Measurements from ENCODE around the gene TEX29.

Gene TEX29

DNA sequence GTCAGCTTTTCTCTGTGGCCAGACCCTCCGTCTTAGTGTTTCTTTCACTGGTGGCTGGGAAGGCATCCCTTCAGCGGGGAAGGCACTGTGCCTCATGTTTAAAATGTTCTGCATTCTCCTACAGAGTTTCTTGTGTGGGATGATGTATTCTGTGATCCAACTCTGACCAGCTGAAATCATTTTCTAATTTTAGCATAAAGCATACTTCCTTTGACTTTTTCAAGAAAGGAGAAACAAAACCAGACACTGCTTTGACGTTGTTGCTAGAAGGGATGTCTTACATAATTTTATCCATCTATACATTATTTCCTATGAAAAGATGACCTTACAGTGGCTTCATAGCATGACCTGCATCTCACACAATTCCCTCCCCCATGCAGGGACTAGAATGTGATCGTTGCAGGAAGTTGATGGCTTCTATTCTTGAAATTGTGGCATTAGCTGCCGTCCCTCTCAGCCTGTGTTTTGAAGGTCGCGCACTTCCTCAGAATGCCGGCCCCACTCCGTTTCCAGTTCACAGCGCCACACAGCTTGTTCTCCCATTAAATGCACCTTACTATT is 38.6 kb upstream of the TEX29 start:
- Histone ChIP-seq H3F3A (ENCODE audit: low read depth) (no peaks in the 10 kb centered on the region), H3K9ac (ENCODE audit: low read depth, low read length, poor library complexity, severe bottlenecking) (no peak overlapping the region), H3K9me2 (replicated peaks; ENCODE audit: low read depth, low read length) (no peaks in the 10 kb centered on the region), H3K4me1 (ENCODE audit: insufficient read depth, low read length, poor library complexity, severe bottlenecking) (no peaks in the 10 kb centered on the region), H4K20me1 (ENCODE audit: insufficient read depth, low read length, poor library complexity, severe bottlenecking) (no peaks in the 10 kb centered on the region), H3K79me2 (ENCODE audit: insufficient read depth, low read length) (0 out of 2 replicates have a peak, but pooled peaks cover 3% of the 10 kb centered on the region), H3K4me2 (ENCODE audit: low read depth, low read length, poor library complexity, severe bottlenecking) (no peak overlapping the region), H3K27me3 (ENCODE audit: insufficient read depth, low read length, poor library complexity, severe bottlenecking) (no peaks in the 10 kb centered on the region), H3K4me3 (ENCODE audit: low read length, poor library complexity, severe bottlenecking) (no peak overlapping the region), H2AFZ (ENCODE audit: low read length) (no peak overlapping the region), H3K36me3 (ENCODE audit: insufficient read depth, low read length) (peaks cover 100% of the 10 kb centered on the region), H3K9me3 (ENCODE audit: insufficient read depth, low read depth, low read length) (no peaks in the 10 kb centered on the region)
- TF ChIP-seq CTCF (conservative IDR thresholded peaks at IDR 0.05; ENCODE audit: low read length) (no peak), EZH2phosphoT487 (IDR thresholded peaks at IDR 0.05; ENCODE audit: borderline replicate concordance) (no peak)

DNA sequence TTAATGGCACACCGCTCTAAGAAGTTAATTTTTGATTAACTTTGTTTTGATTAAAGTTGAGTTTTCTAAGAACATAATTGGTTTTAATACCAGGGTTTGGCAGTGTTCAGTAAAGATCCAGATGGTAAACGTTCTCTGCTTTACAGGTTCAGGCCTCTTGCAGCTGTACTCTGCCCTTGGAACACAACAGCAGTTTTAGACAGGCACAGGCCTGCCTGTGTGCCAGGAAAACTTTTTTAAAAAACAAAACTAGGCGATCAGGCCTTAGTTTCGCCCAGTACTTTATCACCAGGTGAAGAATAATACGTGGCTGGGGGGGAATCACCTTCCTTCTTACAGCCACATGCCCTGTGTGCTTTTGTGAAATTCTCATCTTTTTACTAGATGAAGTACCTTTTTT is 38.0 kb upstream of the TEX29 start:
- TF ChIP-seq EZH2phosphoT487 (IDR thresholded peaks at IDR 0.05; ENCODE audit: borderline replicate concordance) (no peak), CTCF (conservative IDR thresholded peaks at IDR 0.05; ENCODE audit: low read length) (no peak)
- no peak overlapping the region for H3K4me3 ChIP-seq (ENCODE audit: low read length, poor library complexity, severe bottlenecking)
- no peaks in the 10 kb centered on the region for H3K9me3 ChIP-seq (ENCODE audit: insufficient read depth, low read depth, low read length)
- H3K4me1 ChIP-seq (ENCODE audit: insufficient read depth, low read length, poor library complexity, severe bottlenecking), result no peaks in the 10 kb centered on the region
- no peak overlapping the region for H3K4me2 ChIP-seq (ENCODE audit: low read depth, low read length, poor library complexity, severe bottlenecking)
- H3F3A ChIP-seq (ENCODE audit: low read depth), result no peaks in the 10 kb centered on the region
- no peak overlapping the region for H2AFZ ChIP-seq (ENCODE audit: low read length)
- no peak overlapping the region for H3K9ac ChIP-seq (ENCODE audit: low read depth, low read length, poor library complexity, severe bottlenecking)
- peaks cover 100% of the 10 kb centered on the region for H3K36me3 ChIP-seq (ENCODE audit: insufficient read depth, low read length)
- no peaks in the 10 kb centered on the region for H3K9me2 ChIP-seq (replicated peaks; ENCODE audit: low read depth, low read length)
- H3K27me3 ChIP-seq (ENCODE audit: insufficient read depth, low read length, poor library complexity, severe bottlenecking), result no peaks in the 10 kb centered on the region
- H4K20me1 ChIP-seq (ENCODE audit: insufficient read depth, low read length, poor library complexity, severe bottlenecking), result no peaks in the 10 kb centered on the region
- H3K79me2 ChIP-seq (ENCODE audit: insufficient read depth, low read length), result 0 out of 2 replicates have a peak, but pooled peaks cover 3% of the 10 kb centered on the region

DNA sequence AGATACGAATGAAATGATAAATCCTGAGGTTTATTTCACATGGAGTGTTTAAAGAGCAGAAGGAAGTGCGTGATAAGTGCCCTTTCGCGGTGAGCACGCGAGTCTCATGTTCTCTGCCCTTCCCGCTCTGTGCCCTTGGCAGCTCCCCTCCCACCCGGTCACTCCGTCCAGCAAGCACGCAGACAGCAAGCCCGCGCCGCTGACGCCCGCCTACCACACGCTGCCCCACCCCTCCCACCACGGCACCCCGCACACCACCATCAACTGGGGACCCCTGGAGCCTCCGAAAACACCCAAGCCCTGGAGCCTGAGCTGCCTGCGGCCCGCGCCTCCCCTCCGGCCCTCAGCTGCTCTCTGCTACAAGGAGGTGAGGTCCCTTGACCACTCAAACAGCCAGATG is 37.4 kb upstream of the TEX29 start:
- Histone ChIP-seq H3F3A (ENCODE audit: low read depth) (no peaks in the 10 kb centered on the region), H3K36me3 (ENCODE audit: insufficient read depth, low read length) (peaks cover 100% of the 10 kb centered on the region), H3K4me3 (ENCODE audit: low read length, poor library complexity, severe bottlenecking) (no peak overlapping the region), H4K20me1 (ENCODE audit: insufficient read depth, low read length, poor library complexity, severe bottlenecking) (no peaks in the 10 kb centered on the region), H3K27me3 (ENCODE audit: insufficient read depth, low read length, poor library complexity, severe bottlenecking) (no peaks in the 10 kb centered on the region), H2AFZ (ENCODE audit: low read length) (no peak overlapping the region), H3K9ac (ENCODE audit: low read depth, low read length, poor library complexity, severe bottlenecking) (no peak overlapping the region), H3K79me2 (ENCODE audit: insufficient read depth, low read length) (0 out of 2 replicates have a peak, but pooled peaks cover 3% of the 10 kb centered on the region), H3K9me3 (ENCODE audit: insufficient read depth, low read depth, low read length) (no peaks in the 10 kb centered on the region), H3K4me1 (ENCODE audit: insufficient read depth, low read length, poor library complexity, severe bottlenecking) (no peaks in the 10 kb centered on the region), H3K9me2 (replicated peaks; ENCODE audit: low read depth, low read length) (no peaks in the 10 kb centered on the region), H3K4me2 (ENCODE audit: low read depth, low read length, poor library complexity, severe bottlenecking) (no peak overlapping the region)
- TF ChIP-seq CTCF (conservative IDR thresholded peaks at IDR 0.05; ENCODE audit: low read length), result no peak
- TF ChIP-seq EZH2phosphoT487 (IDR thresholded peaks at IDR 0.05; ENCODE audit: borderline replicate concordance), result no peak
